Smooth muscle cell (in vitro differentiated cells): ENCODE measurements around the gene STX3. TPM values are rescaled to one million over a fixed set of nuclear protein-coding genes. Genes with fewer than 3 reads are reported as not detected.

Experiments
- DNase-seq: peaks from one replicate; lab custom pipeline; 2025; ENCODE audit not compliant: unreplicated experiment; lab: John Stamatoyannopoulos, UW
- H2AFZ ChIP-seq: fragments of 200-600 bp; sonication (generic); 2 replicates; pipeline ENCODE4 v1.6.0; 2016; ENCODE audit warnings: antibody characterized with exemption, low read depth, mild to moderate bottlenecking
- H3F3A ChIP-seq: fragments of 200-600 bp; sonication (generic); 2 replicates; pipeline ENCODE4 v1.6.0; 2017; ENCODE audit warnings: antibody characterized with exemption, low read depth
- H3K27ac ChIP-seq: fragments of 200-600 bp; sonication (generic); 2 replicates; pipeline ENCODE4 v1.5.1; 2016; ENCODE audit warnings: low read depth, mild to moderate bottlenecking
- H3K27me3 ChIP-seq: fragments of 200-600 bp; sonication (generic); 2 replicates; pipeline ENCODE4 v1.6.1; 2016; ENCODE audit warnings: low read depth, mild to moderate bottlenecking
- H3K36me3 ChIP-seq: fragments of 200-600 bp; sonication (generic); 2 replicates; pipeline ENCODE4 v1.5.1; 2016; ENCODE audit warnings: low read depth
- H3K4me1 ChIP-seq: fragments of 200-600 bp; sonication (generic); 2 replicates; pipeline ENCODE4 v1.5.1; 2016; ENCODE audit warnings: low read depth
- H3K4me2 ChIP-seq: fragments of 200-600 bp; sonication (generic); 2 replicates; pipeline ENCODE4 v1.6.0; 2016; ENCODE audit warnings: mild to moderate bottlenecking
- H3K4me3 ChIP-seq: fragments of 200-600 bp; sonication (generic); 2 replicates; pipeline ENCODE4 v1.5.1; 2016; ENCODE audit warnings: mild to moderate bottlenecking
- H3K79me2 ChIP-seq: fragments of 200-600 bp; sonication (generic); 2 replicates; pipeline ENCODE4 v1.6.0; 2016; ENCODE audit warnings: low read depth, mild to moderate bottlenecking
- H3K9ac ChIP-seq: fragments of 200-600 bp; sonication (generic); 2 replicates; pipeline ENCODE4 v1.6.0; 2016; ENCODE audit warnings: low read depth
- H3K9me3 ChIP-seq: fragments of 200-600 bp; sonication (generic); replicated peaks from 2 replicates; pipeline ENCODE4 v1.5.1; 2016; ENCODE audit warnings: low read depth
- H4K20me1 ChIP-seq: fragments of 200-600 bp; sonication (generic); 2 replicates; pipeline ENCODE4 v1.6.0; 2016; ENCODE audit warnings: low read depth
- CTCF ChIP-seq: fragments of 200-600 bp; sonication (generic); IDR thresholded peaks from 2 replicates; pipeline ENCODE4 v1.5.1; 2017; ENCODE audit warnings: borderline replicate concordance, mild to moderate bottlenecking, antibody characterized with exemption; ENCODE audit not compliant: insufficient read depth, poor library complexity, severe bottlenecking
- WGBS: methylation state at CpG from one replicate; pipeline ENCODE4 v1.1.7; 2016; ENCODE audit warnings: low lambda C conversion rate; 5-methylcytosine and 5-hydroxymethylcytosine counted together
- polyA plus RNA-seq: library from polyadenylated mRNA; unstranded; fragments of >200 nt; fragmentation: Nextera tagmentation; extraction: Ambion mirVana; gene quantifications from 2 replicates; pipeline ENCODE4 v1.2.1, GENCODE V29; 2016
- total RNA-seq: library from RNA; depleted of rRNA; stranded (reverse); fragments of >200 nt; gene quantifications from 2 replicates; pipeline ENCODE4 v1.2.3, GENCODE V29; 2014

Gene STX3
- total and polyA plus RNA-seq, 2 experiments from 2014 or later = 24.1 to 52.2 TPM

GRCh38 chr11:59801981-59802638, 46.9 kb downstream of the STX3 start:
- no peaks in the 10 kb centered on the region for H3K36me3 ChIP-seq
- no peaks in the 10 kb centered on the region for H4K20me1 ChIP-seq
- H3K27ac ChIP-seq = no peak overlapping the region
- no peaks in the 10 kb centered on the region for H3K79me2 ChIP-seq
- WGBS = 44% methylated on average over 5 of the region's 5 CpGs
- H3K4me1 ChIP-seq = no peaks in the 10 kb centered on the region
- no peak for TF ChIP-seq CTCF
- H2AFZ ChIP-seq = no peak overlapping the region
- H3K9ac ChIP-seq = no peak overlapping the region
- no peaks in the 10 kb centered on the region for H3K27me3 ChIP-seq
- H3K4me3 ChIP-seq = no peak overlapping the region
- H3F3A ChIP-seq = peaks cover 17% of the 10 kb centered on the region
- H3K4me2 ChIP-seq = no peak overlapping the region
- no peaks in the 10 kb centered on the region for H3K9me3 ChIP-seq
- DNase-seq = no peak

- TF ChIP-seq CTCF = peak; percentile 66
- H3K79me2 ChIP-seq = no peaks in the 10 kb centered on the region
- DNase-seq = no peak
- H3K9me3 ChIP-seq = no peaks in the 10 kb centered on the region
- H3K27me3 ChIP-seq = no peaks in the 10 kb centered on the region
- H3K9ac ChIP-seq = no peak overlapping the region
- H3K4me2 ChIP-seq = no peak overlapping the region
- 65% methylated on average over 4 of the region's 4 CpGs for WGBS
- peaks cover 17% of the 10 kb centered on the region for H3F3A ChIP-seq
- H3K36me3 ChIP-seq = no peaks in the 10 kb centered on the region
- no peaks in the 10 kb centered on the region for H3K4me1 ChIP-seq
- no peak overlapping the region for H3K27ac ChIP-seq
- H3K4me3 ChIP-seq = no peak overlapping the region
- no peak overlapping the region for H2AFZ ChIP-seq
- H4K20me1 ChIP-seq = no peaks in the 10 kb centered on the region
These were observed 47.5 kb downstream of the STX3 start for GRCh38 chr11:59802639-59803176.

- H2AFZ ChIP-seq = no peak overlapping the region
- no peak overlapping the region for H3K4me3 ChIP-seq
- no peaks in the 10 kb centered on the region for H3K27me3 ChIP-seq
- H3K9me3 ChIP-seq = no peaks in the 10 kb centered on the region
- no peak for DNase-seq
- no peak for TF ChIP-seq CTCF
- H3K27ac ChIP-seq = no peak overlapping the region
- 97% methylated on average over 2 of the region's 2 CpGs for WGBS
- no peaks in the 10 kb centered on the region for H3K36me3 ChIP-seq
- no peak overlapping the region for H3K4me2 ChIP-seq
- H3K4me1 ChIP-seq = no peaks in the 10 kb centered on the region
- H3K79me2 ChIP-seq = no peaks in the 10 kb centered on the region
- H3K9ac ChIP-seq = no peak overlapping the region
- no peaks in the 10 kb centered on the region for H4K20me1 ChIP-seq
- H3F3A ChIP-seq = peaks cover 22% of the 10 kb centered on the region
These were observed 48.9 kb downstream of the STX3 start for GRCh38 chr11:59804061-59804460.
